ENCODE measurements around the gene C10orf143.

Gene C10orf143

GRCh38 chr10:130020651-130021382 lies 89.8 kb downstream of the C10orf143 start:
- H3K9ac ChIP-seq: no peak overlapping the region
- no peaks in the 10 kb centered on the region for H3K36me3 ChIP-seq (ENCODE audit: insufficient read depth)
- no peaks in the 10 kb centered on the region for H3K79me2 ChIP-seq (ENCODE audit: insufficient read depth, low read depth)
- no peak overlapping the region for H3K27ac ChIP-seq
- H4K20me1 ChIP-seq (ENCODE audit: insufficient read depth): no peaks in the 10 kb centered on the region
- H3K4me3 ChIP-seq (IDR thresholded peaks at IDR 0.05; ENCODE audit: insufficient read depth, low read depth, low read length): no peak overlapping the region
- no peaks in the 10 kb centered on the region for H3K4me1 ChIP-seq (ENCODE audit: low read depth, poor library complexity, severe bottlenecking)
- H3K27me3 ChIP-seq (ENCODE audit: insufficient read depth, low read depth): no peaks in the 10 kb centered on the region
- no peak overlapping the region for H3K4me2 ChIP-seq
- no peak for TF ChIP-seq CTCF (conservative IDR thresholded peaks at IDR 0.05; ENCODE audit: low read depth, low read length)
- no peak overlapping the region for H2AFZ ChIP-seq (ENCODE audit: low read depth)

DNA sequence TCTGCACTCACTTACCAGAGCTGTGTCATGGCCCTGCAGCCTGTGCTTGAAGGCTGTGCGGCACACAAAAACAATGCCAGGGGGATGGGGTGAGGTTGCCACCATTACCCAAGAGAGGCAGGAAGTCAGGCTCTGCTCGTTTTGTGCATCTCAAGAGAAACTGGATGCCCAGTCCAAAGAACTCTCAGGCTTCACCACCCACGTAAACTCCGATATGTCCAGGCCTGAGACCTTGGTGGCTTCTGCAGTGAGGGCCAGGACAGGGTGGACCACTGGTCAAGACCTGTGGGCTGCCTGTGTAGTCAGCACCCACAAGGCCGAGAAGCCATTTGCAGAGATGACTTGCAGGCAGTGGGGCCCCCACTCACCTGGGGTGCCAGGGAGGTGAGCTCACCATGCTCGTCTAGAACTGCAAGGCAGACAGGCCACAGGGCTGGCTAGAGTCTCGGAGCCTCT lies 91.9 kb downstream of the C10orf143 start:
- Histone ChIP-seq H3K4me3 (IDR thresholded peaks at IDR 0.05; ENCODE audit: insufficient read depth, low read depth, low read length) (no peak overlapping the region), H3K79me2 (ENCODE audit: insufficient read depth, low read depth) (no peaks in the 10 kb centered on the region), H2AFZ (ENCODE audit: low read depth) (no peak overlapping the region), H3K9ac (no peak overlapping the region), H3K4me2 (no peak overlapping the region), H3K27ac (no peak overlapping the region), H3K27me3 (ENCODE audit: insufficient read depth, low read depth) (no peaks in the 10 kb centered on the region), H3K4me1 (ENCODE audit: low read depth, poor library complexity, severe bottlenecking) (no peaks in the 10 kb centered on the region), H3K36me3 (ENCODE audit: insufficient read depth) (no peaks in the 10 kb centered on the region), H4K20me1 (ENCODE audit: insufficient read depth) (no peaks in the 10 kb centered on the region)
- TF ChIP-seq CTCF (conservative IDR thresholded peaks at IDR 0.05; ENCODE audit: low read depth, low read length): no peak

DNA sequence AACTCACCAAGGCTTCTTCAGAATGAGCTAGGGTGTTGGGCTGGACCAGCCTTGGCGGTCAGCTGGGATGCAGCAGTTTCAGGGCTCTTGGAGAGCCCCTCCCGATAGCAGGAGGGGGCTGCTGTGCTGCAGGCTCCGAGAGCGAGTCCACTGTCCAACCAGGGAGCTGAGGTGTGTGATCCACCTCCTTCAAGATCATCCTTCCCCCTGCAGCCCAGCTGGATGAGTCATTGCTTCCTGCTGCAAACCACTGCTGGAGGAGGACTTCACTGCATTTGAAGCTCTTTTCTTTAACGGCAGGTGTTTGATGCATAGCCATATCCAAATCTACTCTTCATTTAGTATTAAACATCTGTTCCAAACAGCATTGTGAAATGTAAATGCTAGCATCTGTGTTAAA lies 92.4 kb downstream of the C10orf143 start:
- Histone ChIP-seq H3K27ac (no peak overlapping the region), H3K9ac (no peak overlapping the region), H3K27me3 (ENCODE audit: insufficient read depth, low read depth) (no peaks in the 10 kb centered on the region), H3K4me2 (no peak overlapping the region), H2AFZ (ENCODE audit: low read depth) (no peak overlapping the region), H3K36me3 (ENCODE audit: insufficient read depth) (no peaks in the 10 kb centered on the region), H4K20me1 (ENCODE audit: insufficient read depth) (no peaks in the 10 kb centered on the region), H3K79me2 (ENCODE audit: insufficient read depth, low read depth) (no peaks in the 10 kb centered on the region), H3K4me3 (IDR thresholded peaks at IDR 0.05; ENCODE audit: insufficient read depth, low read depth, low read length) (no peak overlapping the region), H3K4me1 (ENCODE audit: low read depth, poor library complexity, severe bottlenecking) (no peaks in the 10 kb centered on the region)
- no peak for TF ChIP-seq CTCF (conservative IDR thresholded peaks at IDR 0.05; ENCODE audit: low read depth, low read length)

GRCh38 chr10:130017631-130018022 lies 93.0 kb downstream of the C10orf143 start:
- H3K79me2 ChIP-seq (ENCODE audit: insufficient read depth, low read depth): no peaks in the 10 kb centered on the region
- no peak overlapping the region for H2AFZ ChIP-seq (ENCODE audit: low read depth)
- H3K36me3 ChIP-seq (ENCODE audit: insufficient read depth): no peaks in the 10 kb centered on the region
- no peak overlapping the region for H3K4me3 ChIP-seq (IDR thresholded peaks at IDR 0.05; ENCODE audit: insufficient read depth, low read depth, low read length)
- H3K4me2 ChIP-seq: no peak overlapping the region
- no peaks in the 10 kb centered on the region for H3K27me3 ChIP-seq (ENCODE audit: insufficient read depth, low read depth)
- no peak overlapping the region for H3K9ac ChIP-seq
- no peak overlapping the region for H3K27ac ChIP-seq
- no peaks in the 10 kb centered on the region for H3K4me1 ChIP-seq (ENCODE audit: low read depth, poor library complexity, severe bottlenecking)
- TF ChIP-seq CTCF (conservative IDR thresholded peaks at IDR 0.05; ENCODE audit: low read depth, low read length): no peak
- no peaks in the 10 kb centered on the region for H4K20me1 ChIP-seq (ENCODE audit: insufficient read depth)

Data from KMS-11 (cell line).